Dedifferentiated amniotic fluid mesenchymal stem cell (primary cell): ENCODE data around the gene RANBP1.

Experiments
- DNase-seq: peaks from one replicate; pipeline ENCODE4 v3.0.0-alpha.2; 2016; ENCODE audit errors: extremely low spot score

The RANBP1 gene

DNA sequence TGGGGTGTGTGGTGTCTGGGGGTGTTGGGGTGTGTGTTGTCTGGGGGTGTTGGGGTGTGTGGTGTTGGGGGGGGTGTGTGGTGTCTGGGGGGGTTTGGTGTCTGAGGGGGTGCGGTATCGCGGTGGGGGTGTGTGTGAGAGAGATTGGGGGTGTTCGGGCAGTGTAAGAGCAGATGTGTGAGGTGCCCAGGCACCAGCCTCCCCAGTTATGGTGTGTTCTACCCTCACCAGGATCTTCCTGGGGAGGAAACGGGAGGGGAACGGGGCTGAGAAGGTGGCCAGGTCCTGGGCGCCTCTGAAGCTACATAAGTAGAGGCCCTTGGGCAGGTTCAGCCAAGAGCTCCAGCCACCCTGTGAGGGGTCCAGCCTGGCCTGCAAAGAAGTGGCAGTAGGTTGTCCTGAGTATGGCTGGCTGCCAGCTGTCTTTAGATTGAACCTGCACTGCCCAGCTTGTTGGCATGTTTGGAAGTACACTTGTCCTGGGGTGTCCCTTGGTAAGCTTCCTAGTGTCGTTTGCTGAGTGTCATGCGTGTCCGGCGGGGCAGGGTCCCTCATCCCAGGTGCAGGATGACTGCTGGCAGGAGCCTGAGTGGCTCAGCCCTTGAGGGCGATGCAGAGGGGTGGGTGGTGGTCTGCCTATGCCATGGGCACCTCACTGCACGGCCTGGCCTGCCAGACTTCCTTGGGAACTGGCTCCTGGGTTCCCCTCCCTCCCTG, 7.6 kb downstream of the RANBP1 start:
- no peak for DNase-seq

GRCh38 chr22:20124083-20124787, 8.3 kb downstream of the RANBP1 start:
- DNase-seq = no peak

DNA sequence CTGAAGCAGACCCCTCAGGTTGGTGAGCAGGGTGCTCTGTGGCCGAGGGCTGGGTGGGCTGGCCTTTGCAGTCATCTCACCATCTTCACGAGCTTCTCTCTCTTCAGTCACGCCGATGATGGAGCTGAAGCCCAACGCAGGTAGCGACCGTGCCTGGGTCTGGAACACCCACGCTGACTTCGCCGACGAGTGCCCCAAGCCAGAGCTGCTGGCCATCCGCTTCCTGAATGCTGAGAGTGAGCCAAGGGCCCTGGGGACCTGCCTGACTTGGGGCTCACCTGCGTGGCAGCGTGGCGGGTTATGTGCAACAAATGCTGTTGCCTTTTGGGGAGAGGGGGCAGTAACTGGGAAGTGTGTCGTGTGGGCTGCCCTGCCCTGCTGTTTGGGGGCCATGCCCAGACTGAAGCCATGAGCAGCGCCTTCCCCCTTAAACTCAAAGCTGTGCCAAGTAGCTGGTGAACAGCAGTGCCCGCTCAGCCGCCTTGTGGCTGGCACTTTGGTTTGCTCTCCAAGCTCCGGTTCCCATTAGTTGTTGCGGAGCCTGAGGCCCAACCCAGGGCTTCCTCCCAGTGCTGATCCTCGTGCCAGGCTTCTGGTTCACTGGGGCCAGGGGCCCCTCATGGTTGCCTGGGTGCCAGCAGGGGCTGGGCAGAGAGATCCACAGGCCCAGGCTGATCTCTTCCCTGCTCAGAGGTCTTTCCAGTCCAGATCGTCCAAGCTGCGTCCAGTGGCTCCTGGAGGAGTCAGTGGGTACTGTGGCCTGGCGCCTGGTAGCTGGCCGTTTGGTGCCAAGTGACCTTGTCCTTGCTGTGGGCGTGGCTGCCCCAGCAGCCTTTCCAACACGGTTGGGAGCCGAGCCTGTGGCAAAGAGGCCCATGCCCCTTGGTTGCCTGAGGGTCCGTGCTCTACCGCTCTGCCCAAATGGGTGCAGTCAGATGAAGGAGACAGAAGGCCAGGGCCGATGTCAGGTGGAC, 9.6 kb downstream of the RANBP1 start:
- no peak for DNase-seq

- no peak for DNase-seq
Observed at GRCh38 chr22:20126284-20127029, 10.6 kb downstream of the RANBP1 start.

DNA sequence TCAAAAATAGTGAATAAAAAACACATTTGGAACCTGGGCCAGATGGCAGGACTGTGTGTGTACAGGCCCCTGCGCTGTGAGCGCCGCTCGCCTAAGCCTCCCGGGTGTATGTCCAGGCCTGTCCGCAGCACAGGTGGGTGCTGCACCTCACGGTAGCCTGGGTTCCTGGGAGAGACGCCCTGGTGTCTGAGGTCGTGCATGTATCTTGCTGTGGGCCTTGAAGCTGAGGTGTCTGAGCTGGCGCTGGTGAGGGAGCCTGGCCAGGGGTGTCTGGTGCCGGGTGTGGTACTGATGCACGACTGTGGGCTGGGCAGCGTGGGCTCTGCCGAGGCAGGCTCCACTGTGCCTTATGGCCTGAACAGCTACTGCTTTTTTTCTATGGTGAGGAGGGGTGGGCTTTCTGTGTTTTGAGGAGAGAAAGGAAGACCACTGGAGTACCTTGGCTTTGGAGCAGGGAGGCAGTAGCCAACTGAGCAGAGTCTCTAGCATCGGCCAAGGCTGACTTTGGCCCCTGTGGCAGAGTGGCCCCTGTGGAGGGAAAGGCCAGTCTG, 11.5 kb downstream of the RANBP1 start:
- DNase-seq = no peak

DNA sequence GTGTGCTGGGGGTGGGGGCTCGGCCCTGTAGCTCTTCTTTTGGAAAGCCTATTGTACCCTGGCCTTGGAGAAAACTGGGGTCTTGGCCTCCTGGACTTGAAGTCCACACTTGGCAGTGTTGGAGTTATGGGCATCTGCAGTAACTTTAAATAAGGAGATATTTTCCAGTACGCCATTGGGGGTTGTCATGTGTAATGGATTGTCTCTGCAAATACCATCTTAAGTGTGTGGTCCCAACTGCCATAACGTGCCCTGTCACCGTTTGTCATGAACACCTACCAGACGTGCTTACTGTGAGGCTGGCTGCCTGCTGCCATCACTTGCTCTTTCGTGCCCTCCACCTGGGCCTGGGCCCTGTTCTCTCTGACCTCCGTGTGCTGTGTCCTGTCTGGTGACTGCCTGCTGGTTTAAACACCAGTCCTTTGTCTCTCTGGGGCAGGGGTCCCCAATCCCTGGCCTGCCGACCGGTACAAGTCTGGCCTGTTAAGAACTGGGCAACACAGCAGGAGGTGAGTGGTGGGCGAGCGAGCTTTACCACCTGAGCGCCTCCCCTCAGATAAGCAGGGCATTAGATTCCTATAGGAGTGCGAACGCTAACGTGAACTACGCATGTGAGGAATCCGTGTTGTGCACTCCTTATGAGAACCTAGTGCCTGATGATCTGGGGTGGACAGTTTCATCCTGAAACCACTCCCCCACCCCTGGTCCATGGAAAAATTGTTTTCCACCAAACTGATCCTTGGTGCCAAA, 12.1 kb downstream of the RANBP1 start:
- DNase-seq = no peak

- DNase-seq = no peak
Observed at GRCh38 chr22:20128619-20128901, 12.7 kb downstream of the RANBP1 start.

- DNase-seq = no peak
Observed at GRCh38 chr22:20128902-20129746, 13.2 kb downstream of the RANBP1 start.

GRCh38 chr22:20129747-20130014, 13.8 kb downstream of the RANBP1 start:
- no peak for DNase-seq

DNA sequence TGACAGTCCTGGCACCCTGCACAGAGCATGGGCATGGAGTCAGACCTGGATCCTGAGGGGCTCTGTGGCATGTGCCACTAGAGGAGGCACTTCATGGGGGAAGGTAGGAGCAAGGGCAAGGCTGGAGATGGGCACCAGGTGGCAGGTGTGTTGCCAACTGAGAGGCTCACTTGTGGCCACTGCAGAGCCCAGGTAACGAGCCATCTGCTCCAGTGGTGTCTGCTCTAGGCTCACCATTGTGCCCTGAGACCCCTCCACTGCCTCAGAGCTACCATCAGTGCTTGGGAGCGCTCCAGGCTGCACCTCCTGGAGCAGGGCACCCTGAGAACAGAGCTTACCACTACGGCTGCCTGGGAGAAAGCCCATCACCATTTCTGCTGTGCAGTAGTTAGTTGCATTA, 14.4 kb downstream of the RANBP1 start:
- DNase-seq = no peak

GRCh38 chr22:20130731-20131596, 15.1 kb downstream of the RANBP1 start:
- DNase-seq = peak; percentile 31

DNA sequence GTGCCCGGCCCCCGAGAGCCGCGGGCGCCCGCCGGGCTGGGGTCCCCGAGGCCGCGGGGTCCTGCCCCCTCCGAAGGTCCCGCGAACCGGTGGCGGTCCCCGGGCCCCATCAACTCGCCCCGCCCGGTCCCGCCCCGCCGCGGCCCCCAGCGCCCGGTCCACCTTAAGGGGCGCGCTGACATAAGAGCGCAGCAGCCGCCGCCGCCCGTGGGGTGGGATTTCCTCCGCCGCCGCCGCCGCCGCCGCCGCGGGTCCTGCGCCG, 15.6 kb downstream of the RANBP1 start, which contains the start of gene ZDHHC8:
ZDHHC8 (plus strand) TSS at position 208 of the 262 bp plus-strand sequence. CDS start 144 bp downstream, outside the sequence.
- DNase-seq = no peak

DNA sequence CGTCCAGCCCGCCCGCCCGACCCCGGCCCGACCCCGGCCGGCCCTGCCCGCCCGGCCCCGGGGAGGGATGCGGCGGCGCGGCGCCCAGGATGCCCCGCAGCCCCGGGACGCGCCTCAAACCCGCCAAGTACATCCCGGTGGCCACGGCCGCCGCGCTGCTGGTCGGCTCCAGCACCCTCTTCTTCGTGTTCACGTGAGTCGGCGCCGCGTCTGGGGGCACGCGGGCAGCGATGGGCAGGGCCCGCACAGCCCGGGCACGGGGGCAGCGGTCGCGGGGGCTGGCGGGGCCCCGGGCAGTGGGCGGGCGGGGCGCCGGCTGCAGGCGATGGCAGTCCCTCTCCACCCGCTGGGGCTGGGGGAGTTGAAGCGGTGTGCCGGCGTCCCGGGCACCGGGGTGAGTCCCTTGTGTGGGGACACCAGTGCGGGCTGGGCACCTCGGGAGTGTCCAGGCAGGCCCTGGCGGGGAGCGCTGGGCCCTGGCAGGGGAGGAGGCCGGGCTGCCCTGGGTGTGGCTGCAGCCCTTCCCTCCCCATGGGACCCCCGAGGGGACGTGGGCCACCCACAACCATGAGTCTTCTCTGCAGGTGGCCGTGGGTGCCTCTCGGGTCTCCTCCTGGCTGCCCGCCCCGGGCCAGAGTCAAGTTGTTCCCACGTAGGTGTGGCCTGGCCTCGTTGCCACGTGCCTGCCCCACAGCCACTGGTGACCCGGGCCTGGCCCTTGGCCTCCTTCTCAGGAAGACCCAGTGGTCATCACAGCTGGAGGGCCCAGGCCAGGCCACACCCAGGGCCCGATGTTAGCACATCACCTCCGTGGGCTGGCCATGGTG, 16.2 kb downstream of the RANBP1 start:
- no peak for DNase-seq

DNA sequence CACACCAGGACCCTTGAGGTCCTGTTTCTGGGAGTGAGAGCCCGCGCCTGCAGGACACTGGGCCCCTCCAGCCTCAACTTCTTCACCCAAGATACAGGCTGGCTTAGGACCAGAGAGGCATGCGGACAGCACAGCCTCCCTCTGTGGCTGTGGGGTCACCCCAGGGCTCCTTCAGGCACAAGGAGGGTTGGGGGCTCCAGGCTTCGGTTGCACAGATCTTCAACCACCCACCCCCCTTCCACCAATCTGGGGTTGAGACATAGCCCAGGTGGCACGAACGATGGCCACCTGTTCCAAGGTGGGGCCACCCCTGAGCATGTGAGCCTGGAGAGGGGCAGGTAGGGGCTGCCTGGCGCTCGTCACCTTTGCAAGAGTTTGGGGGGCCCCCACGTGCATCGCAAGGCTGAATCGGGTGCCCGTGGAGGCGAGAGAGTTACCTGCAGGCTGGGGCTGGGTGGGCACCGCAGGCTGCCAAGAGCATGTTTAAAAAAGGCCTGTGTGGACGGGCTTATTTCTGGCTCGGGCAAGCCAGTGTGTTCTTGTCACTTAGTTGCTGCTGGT, 16.9 kb downstream of the RANBP1 start:
- no peak for DNase-seq

DNA sequence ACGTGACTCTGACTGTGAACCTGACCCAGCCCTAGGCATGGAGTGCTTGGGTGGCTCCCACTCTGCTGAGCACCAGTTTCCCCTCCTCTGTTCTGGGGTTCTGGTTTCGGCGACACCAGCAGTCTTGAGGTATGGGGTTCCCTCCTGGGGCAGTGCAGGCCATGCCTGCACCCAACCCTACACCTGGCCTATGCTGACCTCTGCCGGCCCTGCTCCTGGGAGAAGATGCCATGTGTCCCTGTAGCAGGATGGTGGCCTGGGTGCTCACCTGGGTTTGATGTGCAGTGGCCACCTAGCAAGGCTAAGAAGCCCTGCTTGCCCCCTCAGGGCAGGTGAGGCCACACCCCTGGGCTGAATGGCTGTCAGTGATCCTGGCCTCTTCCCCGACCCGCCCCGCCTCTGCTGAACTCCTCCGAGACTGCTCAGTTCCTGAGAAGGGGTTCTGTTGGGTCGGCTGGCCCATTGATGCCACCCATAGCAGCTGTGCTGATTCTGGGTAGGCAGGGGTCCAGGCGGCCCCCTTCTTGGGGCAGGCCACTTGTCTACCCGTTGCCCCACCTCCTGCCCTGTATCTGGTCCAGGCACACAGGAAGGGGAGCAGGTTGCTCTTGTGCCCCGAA, 18.1 kb downstream of the RANBP1 start:
- DNase-seq = no peak

DNA sequence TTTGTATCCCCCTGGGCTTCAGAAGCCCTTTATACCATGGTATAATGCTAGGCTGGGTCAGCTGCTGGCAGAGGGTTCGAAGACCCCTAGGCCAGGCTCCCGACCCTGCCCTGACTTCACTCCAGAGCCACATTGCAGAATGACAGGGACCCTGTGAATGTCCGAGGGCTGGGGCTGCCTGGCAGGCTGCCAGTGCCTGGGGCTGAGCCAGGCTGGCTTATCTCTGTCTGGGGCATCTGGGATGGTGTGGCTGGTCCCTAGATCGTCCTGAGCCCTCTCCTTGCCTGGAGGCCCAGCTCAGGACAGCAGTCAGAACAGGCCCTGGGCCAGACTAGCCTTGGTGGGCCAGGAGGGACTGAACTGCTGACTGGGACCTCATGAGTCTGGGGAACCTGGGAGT, 19.4 kb downstream of the RANBP1 start:
- no peak for DNase-seq

DNA sequence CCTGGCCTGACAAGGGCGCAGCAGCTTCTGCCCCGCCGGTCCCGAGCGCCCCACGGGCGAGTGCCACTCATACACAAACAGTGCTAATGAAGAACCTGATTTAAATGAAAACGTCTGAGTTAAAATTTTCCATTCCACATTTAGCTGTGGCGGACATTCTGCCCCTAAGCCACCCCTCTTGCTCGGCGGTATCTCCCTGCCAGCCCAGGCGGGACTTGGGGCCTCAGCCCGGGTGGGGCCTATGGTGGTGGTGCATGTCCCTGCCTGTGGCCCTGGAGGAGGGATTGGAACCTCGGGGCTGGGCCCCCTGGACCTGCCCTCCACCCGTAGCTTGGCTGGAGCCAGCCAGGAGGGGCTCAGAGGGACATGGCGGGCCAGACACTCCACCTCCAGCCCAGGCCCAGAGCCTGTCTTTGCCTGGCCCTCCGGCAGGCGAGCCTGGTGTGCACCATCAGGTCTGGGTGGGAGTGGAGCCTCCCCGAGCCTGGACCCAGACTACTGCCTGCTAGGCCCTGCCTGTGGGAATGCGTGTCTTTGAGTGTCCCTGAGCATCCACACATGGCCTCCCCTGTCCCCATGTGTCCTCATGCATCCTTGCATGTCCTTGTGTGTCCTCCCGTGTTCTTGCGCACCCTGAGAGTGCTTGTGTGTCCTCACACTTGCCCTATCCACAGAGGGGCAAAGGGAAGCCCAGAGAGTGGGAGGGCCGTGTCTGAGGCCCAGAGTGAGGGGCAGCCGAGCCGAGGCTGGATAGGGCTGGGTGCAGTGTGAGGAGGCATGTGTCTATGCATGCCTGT, 20.1 kb downstream of the RANBP1 start:
- no peak for DNase-seq
